GM18505 (cell line): Measurements from ENCODE around the gene THADA.

Experiments used
- ATAC-seq: cut with Tn5 transposase; IDR thresholded peaks from one replicate; pipeline ENCODE4 v1.9.1; 2021; ENCODE audit not compliant: unreplicated experiment
- POLR2A ChIP-seq: IDR thresholded peaks from 4 replicates; pipeline ENCODE4 v1.6.1; 2011; ENCODE audit warnings: borderline replicate concordance; ENCODE audit not compliant: insufficient read depth, insufficient read length; ENCODE audit errors: extremely low read depth

The THADA gene

GRCh38 chr2:43360137-43360536, 235.7 kb downstream of the THADA start:
- TF ChIP-seq POLR2A = no peak
- ATAC-seq = no peak

- no peak for ATAC-seq
- TF ChIP-seq POLR2A = no peak
Measured at GRCh38 chr2:43358410-43359201, 237.2 kb downstream of the THADA start.

- TF ChIP-seq POLR2A = no peak
- ATAC-seq = no peak
Measured at GRCh38 chr2:43356774-43357173, 239.1 kb downstream of the THADA start.

- TF ChIP-seq POLR2A = no peak
- ATAC-seq = no peak
Measured at GRCh38 chr2:43355399-43355798, 240.4 kb downstream of the THADA start.

- TF ChIP-seq POLR2A = no peak
- no peak for ATAC-seq
Measured at GRCh38 chr2:43349904-43350303, 245.9 kb downstream of the THADA start.

- TF ChIP-seq POLR2A = no peak
- ATAC-seq = no peak
Measured at GRCh38 chr2:43348908-43349661, 246.8 kb downstream of the THADA start.

GRCh38 chr2:43347746-43348145, 248.1 kb downstream of the THADA start:
- TF ChIP-seq POLR2A = no peak
- ATAC-seq = no peak

GRCh38 chr2:43346602-43347567, 249.0 kb downstream of the THADA start:
- ATAC-seq = no peak
- no peak for TF ChIP-seq POLR2A

- no peak for TF ChIP-seq POLR2A
- no peak for ATAC-seq
Measured at GRCh38 chr2:43345872-43346271, 250.0 kb downstream of the THADA start.

- ATAC-seq = no peak
- no peak for TF ChIP-seq POLR2A
Measured at GRCh38 chr2:43345391-43345813, 250.4 kb downstream of the THADA start.

- no peak for ATAC-seq
- TF ChIP-seq POLR2A = no peak
Measured at GRCh38 chr2:43344868-43345373, 250.9 kb downstream of the THADA start.

- no peak for ATAC-seq
- no peak for TF ChIP-seq POLR2A
Measured at GRCh38 chr2:43343573-43344304, 252.1 kb downstream of the THADA start.
